HG02938 (cell line): ENCODE data around the gene CMTM1.
"Not testable (repeated sequence)": the region's sequence is repeated elsewhere in the genome, so short reads cannot be mapped to it uniquely, and the experiment has no call there.

Experiments
- ATAC-seq: cut with Tn5 transposase; IDR thresholded peaks from one replicate; pipeline ENCODE4 v1.9.1; 2021; ENCODE audit warnings: mild to moderate bottlenecking, moderate library complexity; ENCODE audit not compliant: unreplicated experiment

CMTM1 gene

GRCh38 chr16:66588981-66589713, 22.9 kb downstream of the CMTM1 start:
- no peak for ATAC-seq

- ATAC-seq = no peak
Observed at GRCh38 chr16:66590322-66590721, 24.1 kb downstream of the CMTM1 start.

- no peak for ATAC-seq
Observed at GRCh38 chr16:66591018-66591417, 24.8 kb downstream of the CMTM1 start.

GRCh38 chr16:66592241-66592640, 26.0 kb downstream of the CMTM1 start:
- ATAC-seq = no peak

- ATAC-seq = no peak
Observed at GRCh38 chr16:66592814-66593213, 26.6 kb downstream of the CMTM1 start.

- ATAC-seq = no peak
Observed at GRCh38 chr16:66594739-66595138, 28.5 kb downstream of the CMTM1 start.

- ATAC-seq = not testable (repeated sequence)
Observed at GRCh38 chr16:66596559-66596958, 30.3 kb downstream of the CMTM1 start.

- ATAC-seq = no peak
Observed at GRCh38 chr16:66596986-66597848, 31.0 kb downstream of the CMTM1 start.

GRCh38 chr16:66598111-66598510, 31.9 kb downstream of the CMTM1 start:
- ATAC-seq = no peak

- ATAC-seq = no peak
Observed at GRCh38 chr16:66599726-66600125, 33.5 kb downstream of the CMTM1 start.

- ATAC-seq = no peak
Observed at GRCh38 chr16:66600477-66600876, 34.2 kb downstream of the CMTM1 start.

- ATAC-seq = no peak
Observed at GRCh38 chr16:66601471-66601870, 35.2 kb downstream of the CMTM1 start.

- peak; percentile 25 for ATAC-seq
Observed at GRCh38 chr16:66603537-66604375, 37.5 kb downstream of the CMTM1 start.

- ATAC-seq = peak; percentile 49
Observed at GRCh38 chr16:66604376-66605176, 38.3 kb downstream of the CMTM1 start, which contains the start of gene CMTM3. TSS of gene CMTM3 (plus strand) at chr16:66604704. CDS start at chr16:66604806, 102 bp downstream.

- peak; percentile 12 for ATAC-seq
Observed at GRCh38 chr16:66605177-66605978, 39.1 kb downstream of the CMTM1 start.

- ATAC-seq = peak; percentile 32
Observed at GRCh38 chr16:66605979-66606751, 39.9 kb downstream of the CMTM1 start.

GRCh38 chr16:66608241-66609138, 42.3 kb downstream of the CMTM1 start:
- ATAC-seq = no peak

GRCh38 chr16:66609139-66609510, 42.9 kb downstream of the CMTM1 start:
- ATAC-seq = no peak
